ENCODE results near the gene ZC3H7A.
"Not testable (repeated sequence)": the region's sequence is repeated elsewhere in the genome, so short reads cannot be mapped to it uniquely, and the experiment has no call there.

The ZC3H7A gene
- total RNA-seq = 55.2 to 114 (median 71.3) reads per million in 9 experiments

DNA sequence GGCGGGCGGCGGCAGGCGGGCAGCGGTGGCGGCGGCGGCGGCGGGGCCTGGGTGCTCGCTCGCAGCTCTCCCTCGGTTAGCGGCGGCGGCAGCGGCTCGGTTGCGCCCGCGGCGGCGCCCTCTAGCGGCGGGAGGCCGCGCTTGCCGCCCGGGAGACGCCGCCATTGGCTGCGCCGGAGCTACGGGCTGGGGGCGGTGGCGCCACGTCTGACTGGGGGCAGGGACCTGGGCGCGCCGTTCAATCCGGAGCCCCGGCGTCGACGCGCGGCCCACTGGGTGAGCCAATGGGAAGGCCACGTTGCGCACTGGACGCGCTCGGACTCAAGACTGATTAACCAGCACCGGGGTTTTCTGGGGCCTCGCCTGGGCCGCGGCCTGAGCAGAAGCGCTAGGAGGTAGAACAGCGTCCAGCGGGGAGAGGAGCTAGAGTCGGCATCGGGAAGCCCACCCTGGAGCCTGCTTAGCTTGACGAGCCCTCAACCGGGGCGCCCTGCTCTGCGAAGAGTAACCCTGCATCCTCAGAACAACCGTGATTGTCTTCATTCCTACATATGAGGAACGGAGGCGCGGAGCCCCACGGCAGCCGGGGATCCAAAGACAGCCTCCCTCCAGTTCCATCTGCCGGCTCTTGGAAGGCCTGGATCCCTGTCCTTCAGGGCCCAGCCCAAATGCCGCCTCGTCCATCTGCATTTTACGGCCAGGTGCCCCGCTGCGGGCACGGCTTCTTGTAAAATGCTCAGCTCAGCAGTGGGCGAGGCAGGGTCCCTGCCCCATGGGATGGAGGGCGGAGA is at the start of gene ZC3H7A:
Gene ZC3H7A (minus strand): TSS at position 93 of the 791 bp plus-strand sequence. CDS start 14,904 bp downstream, outside the sequence.
- H3K4me3 Mint-ChIP-seq = peak within 1 kb of the TSS; percentile 92 to 94
- H3K36me3 Mint-ChIP-seq (ENCODE audit: insufficient read depth) = peaks cover 25% of the 10 kb centered on the region
- ATAC-seq (replicated peaks) = peak; percentile 96
- no peaks in the 10 kb centered on the region for H3K27me3 Mint-ChIP-seq
- peak within 1 kb of the TSS; percentile 95 to 97 for H3K27ac Mint-ChIP-seq
- DNase-seq = peak; percentile 88 to 93 (median 89)
- H3K9me3 Mint-ChIP-seq = no peaks in the 10 kb centered on the region
- H3K4me1 Mint-ChIP-seq (ENCODE audit: low read depth in 2 of 2) = peaks cover 47 to 62% of the 10 kb centered on the region in 2 donors

DNA sequence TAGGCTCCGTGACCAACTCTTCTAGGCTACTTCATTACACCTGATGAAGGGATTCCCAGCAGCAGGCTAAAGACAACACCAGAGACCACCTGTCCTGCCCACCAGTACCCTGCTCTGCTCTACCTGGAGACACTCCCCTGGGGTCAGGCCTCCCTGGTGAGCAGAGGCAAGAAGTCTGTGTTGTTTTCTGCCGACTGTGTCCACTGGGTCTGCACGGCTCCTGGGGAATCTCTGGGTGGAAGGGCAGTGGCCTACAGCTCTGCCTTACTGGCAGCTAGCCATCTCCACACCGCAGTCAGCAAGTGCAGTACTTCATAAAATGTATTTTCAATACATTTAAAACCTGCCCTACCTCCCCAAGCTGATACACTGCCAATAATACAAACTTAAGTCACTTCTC is 47.4 kb upstream of the ZC3H7A start:
- H3K4me1 Mint-ChIP-seq (ENCODE audit: low read depth in 2 of 2) = peaks cover 5 to 9% of the 10 kb centered on the region in 2 donors
- H3K4me3 Mint-ChIP-seq = no peak overlapping the region
- peak overlapping the region in 1 of 2 donors; percentile 60 for H3K27ac Mint-ChIP-seq
- no peak for DNase-seq
- no peaks in the 10 kb centered on the region for H3K9me3 Mint-ChIP-seq
- no peaks in the 10 kb centered on the region for H3K27me3 Mint-ChIP-seq
- no peak for ATAC-seq (replicated peaks)
- H3K36me3 Mint-ChIP-seq (ENCODE audit: insufficient read depth) = peaks cover 93% of the 10 kb centered on the region

DNA sequence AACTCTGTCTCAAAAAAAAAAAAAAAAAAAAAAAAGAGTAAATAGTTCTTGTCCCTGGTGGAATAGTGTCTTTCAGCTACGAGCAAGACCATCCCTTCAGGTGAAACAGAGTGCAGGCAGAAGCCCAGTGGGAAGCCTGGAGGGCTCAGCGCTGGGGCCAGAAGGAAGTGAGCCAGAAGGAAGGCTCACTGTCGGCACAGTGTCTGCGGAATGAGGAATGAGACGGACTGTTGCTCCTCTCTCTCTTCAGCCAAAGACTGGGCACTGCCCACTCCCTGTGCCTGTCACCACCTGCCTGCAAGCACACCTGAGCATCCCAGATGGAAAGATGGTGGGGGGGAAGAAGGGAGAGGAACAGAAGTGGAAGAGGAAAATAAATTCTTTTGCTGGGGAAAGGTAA is 46.8 kb upstream of the ZC3H7A start:
- peaks cover 99% of the 10 kb centered on the region for H3K36me3 Mint-ChIP-seq (ENCODE audit: insufficient read depth)
- H3K27me3 Mint-ChIP-seq = no peaks in the 10 kb centered on the region
- DNase-seq = no peak
- H3K9me3 Mint-ChIP-seq = no peaks in the 10 kb centered on the region
- no peak for ATAC-seq (replicated peaks)
- peaks cover 5 to 9% of the 10 kb centered on the region in 2 donors for H3K4me1 Mint-ChIP-seq (ENCODE audit: low read depth in 2 of 2)
- H3K27ac Mint-ChIP-seq = peak overlapping the region in 1 of 2 donors; percentile 60
- no peak overlapping the region for H3K4me3 Mint-ChIP-seq

DNA sequence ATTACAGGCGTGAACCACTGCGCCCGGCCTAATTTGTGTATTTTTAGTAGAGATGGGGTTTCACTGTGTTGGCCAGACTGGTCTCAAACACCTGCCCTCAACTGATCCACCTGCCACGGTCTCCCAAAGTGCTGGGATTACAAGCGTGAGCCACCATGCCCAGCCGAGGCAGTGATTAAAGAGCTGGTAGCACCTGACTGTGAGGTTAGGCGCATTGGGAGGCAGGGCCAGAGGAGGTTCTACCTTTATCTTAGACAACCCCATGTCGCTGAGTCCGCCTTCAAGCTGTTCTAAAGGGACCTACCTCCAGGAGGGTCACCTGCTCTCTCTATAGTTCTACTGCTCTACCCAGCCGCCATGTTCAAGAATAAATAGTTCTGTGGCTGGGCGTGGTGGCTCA is 46.1 kb upstream of the ZC3H7A start:
- DNase-seq (no peak), ATAC-seq (replicated peaks) (no peak)
- peak overlapping the region in 1 of 2 donors; percentile 60 for H3K27ac Mint-ChIP-seq
- peaks cover 99% of the 10 kb centered on the region for H3K36me3 Mint-ChIP-seq (ENCODE audit: insufficient read depth)
- no peaks in the 10 kb centered on the region for H3K9me3 Mint-ChIP-seq
- peaks cover 3 to 9% of the 10 kb centered on the region in 2 donors for H3K4me1 Mint-ChIP-seq (ENCODE audit: low read depth in 2 of 2)
- no peaks in the 10 kb centered on the region for H3K27me3 Mint-ChIP-seq
- H3K4me3 Mint-ChIP-seq = no peak overlapping the region

DNA sequence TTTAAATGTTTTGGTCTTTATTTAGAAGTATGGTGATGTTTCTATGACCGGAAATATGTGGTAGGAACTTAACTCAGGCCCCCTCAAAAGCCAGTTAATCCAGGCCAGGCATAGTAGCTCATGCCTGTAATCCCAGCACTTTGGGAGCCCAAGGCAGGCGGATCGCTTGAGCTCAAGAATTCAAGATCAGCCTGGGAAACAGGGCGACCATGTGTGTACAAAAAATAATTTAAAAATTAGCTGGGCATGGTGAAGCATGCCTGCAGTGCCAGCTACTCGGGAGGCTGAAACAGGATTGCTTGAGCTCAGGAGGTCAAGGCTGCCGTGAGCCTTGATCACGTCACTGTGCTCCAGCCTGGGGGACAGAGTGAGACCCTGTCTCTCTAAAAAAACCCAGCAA is 44.0 kb upstream of the ZC3H7A start:
- Mint-ChIP-seq H3K4me3 (no peak overlapping the region), H3K36me3 (ENCODE audit: insufficient read depth) (peaks cover 95% of the 10 kb centered on the region), H3K4me1 (ENCODE audit: low read depth in 2 of 2) (peaks cover 3 to 4% of the 10 kb centered on the region in 2 donors), H3K27ac (no peak overlapping the region), H3K27me3 (no peaks in the 10 kb centered on the region), H3K9me3 (no peaks in the 10 kb centered on the region)
- DNase-seq = no peak
- no peak for ATAC-seq (replicated peaks)

- no peak for DNase-seq
- peak overlapping the region in 1 of 2 donors; percentile 41 for H3K27ac Mint-ChIP-seq
- no peaks in the 10 kb centered on the region for H3K9me3 Mint-ChIP-seq
- peaks cover 0 to 4% of the 10 kb centered on the region in 2 donors for H3K4me1 Mint-ChIP-seq (ENCODE audit: low read depth in 2 of 2)
- no peak overlapping the region for H3K4me3 Mint-ChIP-seq
- peaks cover 55% of the 10 kb centered on the region for H3K36me3 Mint-ChIP-seq (ENCODE audit: insufficient read depth)
- H3K27me3 Mint-ChIP-seq = no peaks in the 10 kb centered on the region
- ATAC-seq (replicated peaks) = no peak
Observed at GRCh38 chr16:11836650-11837244, 39.7 kb upstream of the ZC3H7A start.

DNA sequence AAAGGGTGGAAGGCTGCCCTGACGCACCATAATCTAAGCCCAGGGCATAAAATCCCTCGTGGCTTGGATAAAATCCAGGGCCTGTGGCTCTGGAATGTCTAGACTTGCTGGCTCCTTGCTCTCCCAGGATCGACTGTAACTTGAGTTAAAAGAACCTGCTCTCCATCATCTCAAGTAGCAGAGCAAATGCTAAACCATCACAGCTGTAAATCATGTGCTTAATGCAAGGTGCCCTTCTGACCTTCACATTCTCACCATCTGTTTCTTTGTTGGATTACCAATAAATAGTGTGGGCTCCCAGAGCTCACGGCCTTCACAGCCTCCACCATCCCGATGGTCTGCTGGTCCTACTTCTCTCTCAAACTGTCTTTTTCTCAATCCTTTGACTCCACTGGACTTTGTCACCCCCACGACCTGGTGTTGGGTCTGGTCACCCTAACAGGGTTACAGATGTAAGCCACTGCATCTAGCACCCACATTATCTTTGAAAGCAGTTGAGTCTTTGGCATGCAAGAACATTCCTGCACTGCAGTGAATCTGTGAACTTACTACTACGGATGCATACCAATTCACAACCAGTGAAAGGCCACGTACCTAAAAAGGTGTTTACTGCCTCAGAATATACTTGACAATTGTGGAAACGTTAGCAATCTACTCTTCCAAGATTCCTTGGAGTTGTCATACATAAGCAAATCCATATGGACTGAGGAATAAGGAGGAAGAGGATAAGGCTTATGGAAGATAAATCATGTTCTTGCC is 39.0 kb upstream of the ZC3H7A start:
- peaks cover 0 to 4% of the 10 kb centered on the region in 2 donors for H3K4me1 Mint-ChIP-seq (ENCODE audit: low read depth in 2 of 2)
- ATAC-seq (replicated peaks) (no peak), DNase-seq (no peak)
- H3K27me3 Mint-ChIP-seq = no peaks in the 10 kb centered on the region
- H3K27ac Mint-ChIP-seq = peak overlapping the region in 1 of 2 donors; percentile 16
- H3K9me3 Mint-ChIP-seq = no peaks in the 10 kb centered on the region
- H3K36me3 Mint-ChIP-seq (ENCODE audit: insufficient read depth) = peaks cover 49% of the 10 kb centered on the region
- H3K4me3 Mint-ChIP-seq = no peak overlapping the region

DNA sequence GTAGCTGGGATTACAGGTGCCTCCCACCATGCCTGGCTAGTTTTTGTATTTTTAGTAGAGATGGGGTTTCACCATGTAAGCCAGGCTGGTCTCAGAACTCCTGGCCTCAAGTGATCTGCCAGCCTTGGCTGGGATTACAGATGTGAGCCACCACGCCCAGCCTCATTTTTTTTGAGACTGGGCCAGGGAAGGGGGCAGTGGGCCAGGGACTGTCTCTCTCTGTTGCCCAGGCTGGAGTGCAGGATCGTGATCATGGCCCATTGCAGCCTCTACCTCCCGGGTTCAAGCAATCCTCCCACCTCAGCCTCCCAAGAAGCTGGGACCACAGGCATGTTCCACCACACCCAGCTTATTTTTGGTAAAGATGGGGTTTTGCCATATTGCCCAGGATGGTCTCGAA is 38.3 kb upstream of the ZC3H7A start:
- H3K27ac Mint-ChIP-seq = no peak overlapping the region
- ATAC-seq (replicated peaks) = no peak

DNA sequence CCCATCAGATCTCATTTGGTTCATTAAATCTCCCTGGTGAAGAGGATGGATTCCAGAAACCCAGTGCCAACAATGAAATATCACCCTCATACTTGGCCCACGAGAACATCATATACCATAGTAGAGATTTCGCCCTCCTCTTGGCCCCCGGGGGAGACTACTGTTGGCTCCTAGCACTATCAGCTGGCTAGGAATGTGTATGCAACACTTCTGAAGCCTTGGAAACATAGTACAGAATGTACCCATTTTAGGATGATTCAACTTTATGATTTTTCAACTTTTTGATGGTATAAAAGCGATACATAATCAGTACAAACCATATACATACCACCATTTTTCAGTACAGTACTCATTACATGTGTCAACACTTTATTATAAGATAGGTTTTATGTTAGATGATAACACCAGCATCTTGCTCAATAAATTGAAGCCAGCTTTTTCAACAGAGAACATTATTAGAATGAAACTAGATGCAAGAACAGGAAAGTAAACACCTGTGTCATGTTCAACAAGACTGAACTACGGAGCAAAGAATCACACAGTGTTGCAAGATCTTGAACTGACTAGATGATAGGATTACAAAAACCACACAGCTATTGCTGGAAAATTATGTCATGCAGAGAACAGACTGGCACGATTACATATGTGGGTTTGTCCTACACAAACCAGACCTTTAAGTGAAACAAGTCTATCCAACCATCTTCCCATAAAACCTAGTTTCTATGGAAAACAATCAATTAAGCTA is 37.1 kb upstream of the ZC3H7A start:
- no peaks in the 10 kb centered on the region for H3K4me1 Mint-ChIP-seq (ENCODE audit: low read depth in 2 of 2)
- DNase-seq (no peak), ATAC-seq (replicated peaks) (no peak)
- H3K27ac Mint-ChIP-seq = no peak overlapping the region
- H3K4me3 Mint-ChIP-seq = no peak overlapping the region
- no peaks in the 10 kb centered on the region for H3K27me3 Mint-ChIP-seq
- peaks cover 29% of the 10 kb centered on the region for H3K36me3 Mint-ChIP-seq (ENCODE audit: insufficient read depth)
- no peaks in the 10 kb centered on the region for H3K9me3 Mint-ChIP-seq

More for the DNA sequence above, 38.3 kb upstream of the ZC3H7A start:
- Mint-ChIP-seq H3K36me3 (ENCODE audit: insufficient read depth) (peaks cover 41% of the 10 kb centered on the region), H3K4me1 (ENCODE audit: low read depth in 2 of 2) (peaks cover 0 to 4% of the 10 kb centered on the region in 2 donors), H3K9me3 (no peaks in the 10 kb centered on the region), H3K27me3 (no peaks in the 10 kb centered on the region), H3K4me3 (no peak overlapping the region)
- no peak for DNase-seq

DNA sequence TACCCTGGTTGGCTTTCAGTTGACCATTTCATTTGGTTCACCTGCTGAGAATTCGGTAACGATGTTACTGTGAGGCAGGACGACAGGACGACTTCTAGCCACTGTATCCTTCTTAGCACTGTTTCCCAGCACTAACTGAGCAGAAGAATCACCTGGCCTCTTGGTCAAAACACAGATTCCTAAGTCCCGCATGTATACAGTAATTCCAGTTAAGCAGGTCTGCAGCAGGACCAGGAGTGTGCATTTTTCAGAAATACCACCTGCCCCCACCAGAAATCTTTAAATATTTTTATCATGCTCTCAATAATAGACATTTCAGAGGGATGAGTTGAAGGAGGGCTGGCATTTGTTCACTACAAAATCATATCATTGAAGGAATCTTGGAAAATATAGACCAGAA is 31.6 kb upstream of the ZC3H7A start:
- H3K4me1 Mint-ChIP-seq (ENCODE audit: low read depth in 2 of 2) = no peaks in the 10 kb centered on the region
- no peak for ATAC-seq (replicated peaks)

DNA sequence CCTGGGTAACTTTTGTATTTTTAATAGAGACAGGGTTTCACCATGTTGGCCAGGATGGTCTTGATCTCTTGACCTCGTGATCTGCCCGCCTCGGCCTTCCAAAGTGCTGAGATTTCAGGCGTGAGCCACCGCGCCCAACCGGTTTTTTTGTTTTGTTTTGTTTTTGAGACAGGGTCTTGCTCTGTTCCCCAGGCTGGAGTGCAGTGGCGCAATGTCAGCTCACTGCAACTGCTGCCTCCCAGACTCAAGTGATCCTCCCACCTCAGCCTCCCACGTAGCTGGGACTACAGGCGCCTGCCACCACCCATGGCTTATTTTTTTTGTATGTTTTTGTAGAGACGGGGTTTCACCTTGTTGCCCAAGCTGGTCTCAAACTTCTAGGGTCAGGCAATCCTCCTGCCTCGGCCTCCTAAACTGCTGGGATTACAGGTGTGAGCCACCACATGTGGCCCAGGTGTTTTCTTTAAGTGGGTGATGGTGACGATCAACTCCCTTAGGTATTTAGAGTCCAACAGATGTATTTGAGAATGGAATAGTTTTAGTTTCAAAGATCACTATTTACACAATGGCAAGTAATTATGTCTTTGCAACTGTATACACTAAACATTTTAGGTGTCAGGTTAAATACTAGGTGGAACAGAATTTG is 28.6 kb upstream of the ZC3H7A start:
- not testable (repeated sequence) for H3K4me1 Mint-ChIP-seq (ENCODE audit: low read depth in 2 of 2); H3K4me3 Mint-ChIP-seq; H3K27ac Mint-ChIP-seq; H3K27me3 Mint-ChIP-seq; H3K9me3 Mint-ChIP-seq; H3K36me3 Mint-ChIP-seq (ENCODE audit: insufficient read depth); DNase-seq; ATAC-seq (replicated peaks)

More for the DNA sequence above, 31.6 kb upstream of the ZC3H7A start:
- Mint-ChIP-seq H3K4me3 (no peak overlapping the region), H3K36me3 (ENCODE audit: insufficient read depth) (no peaks in the 10 kb centered on the region), H3K27me3 (no peaks in the 10 kb centered on the region), H3K27ac (no peak overlapping the region), H3K9me3 (no peaks in the 10 kb centered on the region)
- no peak for DNase-seq

DNA sequence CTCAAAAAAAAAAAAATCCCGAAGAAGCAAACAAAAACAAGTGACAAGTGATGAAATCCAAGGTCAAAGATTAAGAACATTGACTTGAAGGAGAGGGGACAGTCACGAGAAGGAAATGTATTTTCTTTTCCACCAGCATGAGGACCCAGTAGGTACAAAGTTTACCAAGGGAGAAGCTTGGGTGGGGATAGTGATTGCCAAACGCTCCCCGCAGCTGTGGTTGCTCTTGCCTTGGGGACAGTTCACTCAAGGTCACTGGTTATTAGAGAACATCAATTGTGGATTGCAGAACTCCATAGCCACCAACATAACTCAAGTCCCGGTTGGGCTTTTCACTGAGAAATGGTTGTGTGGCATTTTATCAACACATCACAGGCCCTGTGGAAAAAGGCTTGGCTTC is 27.3 kb upstream of the ZC3H7A start:
- Mint-ChIP-seq H3K27ac (no peak overlapping the region), H3K27me3 (no peaks in the 10 kb centered on the region), H3K36me3 (ENCODE audit: insufficient read depth) (peaks cover 4% of the 10 kb centered on the region), H3K4me3 (no peak overlapping the region), H3K4me1 (ENCODE audit: low read depth in 2 of 2) (no peaks in the 10 kb centered on the region), H3K9me3 (no peaks in the 10 kb centered on the region)
- no peak for DNase-seq
- ATAC-seq (replicated peaks) = no peak

All from effector memory CD8-positive, alpha-beta T cell (primary cell).